Karpas-422 (cell line): ENCODE results near the gene VARS2. TPM values are rescaled to one million over a fixed set of nuclear protein-coding genes. Genes with fewer than 3 reads are reported as not detected.
"Not testable (repeated sequence)": the region's sequence is repeated elsewhere in the genome, so short reads cannot be mapped to it uniquely, and the experiment has no call there.

Experiments used
- DNase-seq: peaks from one replicate; pipeline ENCODE4 v3.0.0-alpha.2; 2015
- H2AFZ ChIP-seq: fragments of 200-600 bp; sonication (generic); 2 replicates; pipeline ENCODE4 v1.6.1; 2014; ENCODE audit warnings: antibody characterized with exemption, low read length, mixed read lengths
- H3K27ac ChIP-seq: fragments of 200-600 bp; sonication (generic); 2 replicates; pipeline ENCODE4 v1.5.1; 2014; ENCODE audit warnings: mild to moderate bottlenecking, low read length, moderate library complexity
- H3K27me3 ChIP-seq: fragments of 200-600 bp; sonication (generic); 2 replicates; pipeline ENCODE4 v1.6.1; 2014; ENCODE audit warnings: low read length, mixed read lengths
- H3K36me3 ChIP-seq: fragments of 200-600 bp; sonication (generic); 2 replicates; pipeline ENCODE4 v1.6.1; 2014; ENCODE audit warnings: low read length, mixed read lengths; ENCODE audit not compliant: insufficient read depth
- H3K4me1 ChIP-seq: fragments of 200-600 bp; sonication (generic); 2 replicates; pipeline ENCODE4 v1.6.1; 2014; ENCODE audit warnings: mild to moderate bottlenecking, low read length, mixed read lengths
- H3K4me2 ChIP-seq: fragments of 200-600 bp; sonication (generic); 2 replicates; pipeline ENCODE4 v1.6.1; 2014; ENCODE audit warnings: low read length, low read depth, mild to moderate bottlenecking; ENCODE audit not compliant: poor library complexity, severe bottlenecking
- H3K4me3 ChIP-seq: fragments of 200-600 bp; sonication (generic); 2 replicates; pipeline ENCODE4 v1.5.1; 2014; ENCODE audit warnings: mild to moderate bottlenecking, antibody characterized with exemption, low read length, mixed read lengths
- H3K79me2 ChIP-seq: fragments of 200-600 bp; sonication (generic); 2 replicates; pipeline ENCODE4 v1.6.1; 2014; ENCODE audit warnings: mild to moderate bottlenecking, low read length, mixed read lengths
- H3K9ac ChIP-seq: fragments of 200-600 bp; sonication (generic); 2 replicates; pipeline ENCODE4 v1.6.0; 2014; ENCODE audit warnings: low read length
- H3K9me2 ChIP-seq: fragments of 200-600 bp; sonication (generic), shearing (Covaris generic); replicated peaks from 2 replicates; pipeline ENCODE4 v1.6.0; 2014; ENCODE audit warnings: mild to moderate bottlenecking, low read length, moderate library complexity; ENCODE audit not compliant: insufficient read depth
- H3K9me3 ChIP-seq: fragments of 300-700, 200-600 bp; sonication (generic); 2 replicates; pipeline ENCODE4 v1.6.1; 2014; ENCODE audit warnings: low read length, mixed read lengths
- H4K20me1 ChIP-seq: fragments of 200-600 bp; sonication (generic); 2 replicates; pipeline ENCODE4 v1.6.1; 2014; ENCODE audit warnings: mild to moderate bottlenecking, antibody characterized with exemption, low read length, low read depth; ENCODE audit not compliant: insufficient read depth
- total RNA-seq: library from RNA; depleted of rRNA; stranded (reverse); fragments of >200 nt; shearing (Covaris generic); gene quantifications from 2 replicates; pipeline ENCODE4 v1.2.3, GENCODE V29; 2014; ENCODE audit warnings: low replicate concordance; rRNA removed

The VARS2 gene
- 42.3 and 50.2 TPM in 2 replicates for total RNA-seq

DNA sequence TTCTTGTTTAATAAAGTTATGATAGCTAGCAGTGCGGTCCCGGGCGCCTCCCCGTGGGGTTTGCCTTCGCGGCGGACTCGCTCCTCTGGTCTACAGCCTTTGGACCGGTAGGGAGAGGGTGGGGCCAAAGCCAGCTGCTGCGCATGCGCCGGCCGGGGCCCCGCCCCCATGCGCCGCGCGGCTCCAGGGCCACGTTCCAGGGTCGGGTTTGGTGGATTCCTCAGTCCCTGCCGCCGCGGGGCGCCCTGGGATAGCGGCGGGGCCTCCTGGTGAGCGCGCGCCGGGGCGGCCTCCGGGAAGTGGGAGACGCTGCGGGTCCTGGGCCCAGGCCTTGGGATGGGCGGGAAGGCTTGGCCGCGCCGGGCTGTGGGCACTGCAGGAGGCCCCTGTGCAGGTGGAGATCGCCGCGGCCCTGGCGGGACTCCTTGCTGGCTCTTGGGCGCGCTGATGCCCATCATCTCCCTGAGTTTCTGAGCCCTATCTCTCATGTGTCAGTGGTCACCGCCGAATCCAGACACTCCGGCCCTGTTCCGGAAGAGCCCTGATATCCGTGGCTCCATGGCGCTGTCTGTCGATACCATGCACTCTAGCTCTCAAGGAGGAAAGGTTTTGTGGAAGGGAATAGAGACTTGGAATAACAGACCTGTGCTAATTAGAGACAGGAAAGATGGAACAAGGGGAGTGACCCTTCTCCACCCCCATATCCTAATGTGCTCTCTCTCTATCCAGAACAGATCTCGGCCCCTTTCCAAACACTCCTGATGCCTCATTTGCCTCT is at the start of gene VARS2:
VARS2 (plus strand) TSS at position 163 of the 778 bp plus-strand sequence; CDS start at position 762, 599 bp downstream.
- H3K4me3 ChIP-seq, result peak within 1 kb of the TSS; percentile 81
- peak within 1 kb of the TSS; percentile 97 for H3K4me2 ChIP-seq
- peak; percentile 95 for DNase-seq
- no peaks in the 10 kb centered on the region for H3K9me2 ChIP-seq
- no peaks in the 10 kb centered on the region for H3K9me3 ChIP-seq
- peaks cover 25% of the 10 kb centered on the region for H3K4me1 ChIP-seq
- peak within 1 kb of the TSS; percentile 90 for H3K9ac ChIP-seq
- H2AFZ ChIP-seq, result peak within 1 kb of the TSS; percentile 96
- peak within 1 kb of the TSS; percentile 58 for H3K27ac ChIP-seq
- peaks cover 30% of the 10 kb centered on the region for H3K79me2 ChIP-seq
- peaks cover 12% of the 10 kb centered on the region; the same call in 1 of the 2 replicates for H3K36me3 ChIP-seq
- no peaks in the 10 kb centered on the region for H3K27me3 ChIP-seq
- H4K20me1 ChIP-seq, result no peaks in the 10 kb centered on the region

DNA sequence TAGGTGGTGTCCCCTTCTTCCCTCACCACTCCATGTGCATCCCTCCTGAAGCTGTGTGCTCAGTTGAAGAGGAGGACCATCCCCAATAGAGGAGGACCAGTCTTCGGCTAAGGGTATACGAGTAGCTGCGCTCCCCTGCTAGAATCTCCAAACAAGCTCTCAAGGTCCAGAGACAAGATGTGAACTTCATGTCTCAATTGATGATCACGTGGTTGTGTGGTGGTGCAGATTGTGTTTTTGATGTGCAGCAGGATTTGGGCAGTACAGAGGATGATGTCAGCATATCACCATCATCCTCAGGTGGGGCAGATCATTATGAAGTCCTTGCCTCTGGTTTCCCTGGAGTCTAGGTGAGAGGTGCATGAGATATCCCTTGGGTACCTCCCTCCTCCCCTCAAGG is 49.7 kb upstream of the VARS2 start:
- Histone ChIP-seq H3K36me3 (no peaks in the 10 kb centered on the region), H2AFZ (no peak overlapping the region), H3K9me3 (no peaks in the 10 kb centered on the region), H3K27me3 (no peaks in the 10 kb centered on the region), H3K4me1 (no peaks in the 10 kb centered on the region), H3K4me3 (no peak overlapping the region), H4K20me1 (no peaks in the 10 kb centered on the region), H3K4me2 (no peak overlapping the region), H3K27ac (no peak overlapping the region), H3K9me2 (no peaks in the 10 kb centered on the region), H3K79me2 (no peaks in the 10 kb centered on the region), H3K9ac (no peak overlapping the region)
- no peak for DNase-seq

DNA sequence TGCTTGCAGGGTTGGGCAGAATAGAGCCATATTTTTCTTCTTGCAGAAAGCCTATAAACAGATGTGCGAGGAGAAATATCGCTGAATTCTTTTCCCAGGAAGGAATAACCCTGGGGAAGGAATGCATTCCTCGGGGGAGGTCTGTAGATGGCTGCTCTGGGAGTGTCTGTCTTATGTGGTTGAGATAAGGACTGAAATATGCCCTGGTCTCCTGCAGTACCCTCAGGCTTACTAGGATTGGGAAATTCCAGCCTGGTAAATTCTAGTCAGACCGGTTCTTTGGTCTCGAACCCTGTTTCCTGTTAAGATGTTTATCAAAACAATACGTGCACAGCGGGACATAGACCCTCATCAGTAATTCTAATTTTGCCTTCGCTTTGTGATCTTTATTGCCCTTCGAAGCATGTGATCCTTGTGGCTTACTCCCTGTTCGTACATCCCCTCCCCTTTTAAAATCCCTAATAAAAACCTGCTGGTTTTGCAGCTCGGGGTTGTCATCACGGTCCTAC is 44.7 kb upstream of the VARS2 start:
- DNase-seq, H3K27ac ChIP-seq, H2AFZ ChIP-seq, H3K4me2 ChIP-seq, H4K20me1 ChIP-seq, H3K79me2 ChIP-seq, H3K9ac ChIP-seq, H3K27me3 ChIP-seq, H3K9me2 ChIP-seq, H3K4me3 ChIP-seq, H3K36me3 ChIP-seq, H3K4me1 ChIP-seq: not testable (repeated sequence)
- peaks cover 11% of the 10 kb centered on the region for H3K9me3 ChIP-seq

DNA sequence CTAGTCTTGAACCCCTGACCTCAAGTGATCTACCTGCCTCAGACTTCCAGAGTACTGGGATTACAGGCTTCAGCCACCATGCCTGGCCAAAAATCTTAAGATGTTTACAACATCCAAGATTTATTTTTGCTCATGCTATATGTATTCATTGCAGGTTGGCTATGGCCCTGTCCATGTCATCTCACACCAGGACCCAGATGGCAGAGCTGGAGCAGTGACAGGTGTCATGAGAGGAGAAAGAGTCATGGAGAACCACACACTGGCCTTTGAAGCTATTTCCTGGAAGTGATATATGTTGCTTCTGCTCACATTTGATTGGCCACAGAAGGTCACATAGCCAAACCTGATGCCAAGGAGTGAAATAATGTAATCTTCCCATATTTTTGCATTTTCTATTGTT is 43.5 kb upstream of the VARS2 start:
- Histone ChIP-seq H3K27me3 (no peaks in the 10 kb centered on the region; the same call in 1 of the 2 replicates), H3K79me2 (no peaks in the 10 kb centered on the region), H3K27ac (no peak overlapping the region), H3K4me1 (no peaks in the 10 kb centered on the region), H3K4me3 (no peak overlapping the region), H3K36me3 (no peaks in the 10 kb centered on the region), H2AFZ (no peak overlapping the region), H3K9ac (no peak overlapping the region), H3K9me3 (peaks cover 11% of the 10 kb centered on the region), H3K9me2 (no peaks in the 10 kb centered on the region), H4K20me1 (no peaks in the 10 kb centered on the region), H3K4me2 (no peak overlapping the region)
- no peak for DNase-seq

DNA sequence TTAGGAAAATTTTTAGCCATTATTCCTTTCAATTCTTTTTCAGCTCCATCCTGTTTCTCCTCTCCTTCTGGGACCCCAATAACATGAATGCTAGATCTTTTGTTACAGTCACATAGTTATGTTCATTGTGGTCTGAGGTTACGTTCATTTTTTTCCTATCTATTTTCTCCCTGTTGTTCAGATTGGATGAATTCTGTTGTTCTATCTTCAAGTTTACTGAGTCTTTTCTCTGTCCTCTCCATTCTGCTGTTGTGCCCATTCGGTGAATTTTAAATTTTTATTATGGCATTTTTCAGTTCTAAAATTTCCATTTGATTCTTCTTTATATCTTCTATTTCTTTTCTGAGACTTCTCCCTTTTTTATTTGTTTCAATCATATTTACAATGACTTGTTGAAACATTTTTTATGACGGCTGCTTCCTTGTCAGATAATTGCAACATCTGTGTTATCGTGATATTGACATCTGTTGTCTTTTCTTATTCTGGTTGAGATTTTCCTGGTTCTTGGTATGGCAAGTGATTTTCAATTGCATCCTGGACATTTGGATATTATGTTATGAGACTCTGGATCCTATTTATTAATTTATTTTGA is 42.4 kb upstream of the VARS2 start:
- 0 out of 2 replicates have a peak, but pooled peaks cover 3% of the 10 kb centered on the region for H3K4me1 ChIP-seq
- peaks cover 11% of the 10 kb centered on the region for H3K9me3 ChIP-seq
- no peak overlapping the region for H3K4me2 ChIP-seq
- no peaks in the 10 kb centered on the region for H3K36me3 ChIP-seq
- no peaks in the 10 kb centered on the region; the same call in 1 of the 2 replicates for H3K27me3 ChIP-seq
- H3K79me2 ChIP-seq, result no peaks in the 10 kb centered on the region
- H3K27ac ChIP-seq, result no peak overlapping the region
- H3K4me3 ChIP-seq, result no peak overlapping the region
- DNase-seq, result no peak
- no peaks in the 10 kb centered on the region for H4K20me1 ChIP-seq
- H2AFZ ChIP-seq, result no peak overlapping the region
- H3K9ac ChIP-seq, result no peak overlapping the region
- no peaks in the 10 kb centered on the region for H3K9me2 ChIP-seq

DNA sequence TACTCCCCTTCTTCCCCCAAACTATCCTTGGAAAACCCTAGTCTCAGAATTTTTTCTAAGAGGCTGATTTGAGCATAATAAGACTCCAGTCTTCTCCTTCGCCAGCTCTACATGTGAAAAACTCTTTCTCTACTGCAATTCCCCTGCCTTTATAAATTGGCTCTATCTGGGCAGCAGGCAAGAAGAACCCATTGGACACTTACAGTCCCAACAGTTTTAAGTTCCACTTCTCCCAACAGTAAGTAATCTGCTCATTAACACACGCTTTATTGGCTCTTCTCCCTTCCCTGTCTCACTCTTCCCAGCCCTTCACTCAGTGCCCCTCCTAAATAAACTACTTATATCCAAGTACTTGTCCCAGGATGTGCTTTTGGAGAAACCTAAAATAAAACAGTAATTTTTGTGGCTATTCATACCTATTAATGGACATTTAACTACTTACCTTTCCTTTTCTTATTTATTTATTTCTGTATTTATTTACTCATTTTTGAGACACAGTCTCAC is 40.8 kb upstream of the VARS2 start:
- H4K20me1 ChIP-seq, result no peaks in the 10 kb centered on the region
- no peaks in the 10 kb centered on the region; the same call in 1 of the 2 replicates for H3K27me3 ChIP-seq
- H2AFZ ChIP-seq, result no peak overlapping the region
- no peaks in the 10 kb centered on the region for H3K36me3 ChIP-seq
- no peak overlapping the region for H3K27ac ChIP-seq
- H3K4me2 ChIP-seq, result no peak overlapping the region
- no peak for DNase-seq
- no peak overlapping the region for H3K4me3 ChIP-seq
- peaks cover 8% of the 10 kb centered on the region for H3K4me1 ChIP-seq
- H3K79me2 ChIP-seq, result no peaks in the 10 kb centered on the region
- H3K9me2 ChIP-seq, result no peaks in the 10 kb centered on the region
- peaks cover 11% of the 10 kb centered on the region for H3K9me3 ChIP-seq
- H3K9ac ChIP-seq, result no peak overlapping the region

DNA sequence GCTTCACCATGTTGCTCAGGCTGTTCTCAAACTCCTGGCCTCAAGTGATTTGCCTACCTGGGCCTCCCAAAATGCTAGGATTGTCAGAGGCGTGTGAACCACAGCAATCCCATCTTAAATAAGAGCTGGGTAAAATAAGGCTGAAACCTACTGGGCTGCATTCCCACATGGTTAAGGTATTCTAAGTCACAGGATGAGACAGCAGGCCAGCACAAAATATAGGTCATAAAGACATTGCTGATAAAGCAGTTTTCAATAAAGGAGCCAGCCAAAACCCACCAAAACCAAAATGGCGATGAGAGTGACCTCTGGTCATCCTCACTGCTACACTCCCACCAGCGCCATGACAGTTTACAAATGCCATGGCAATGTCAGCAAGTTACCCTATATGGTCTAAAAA is 40.2 kb upstream of the VARS2 start:
- not testable (repeated sequence) for H3K36me3 ChIP-seq, H4K20me1 ChIP-seq, H3K27me3 ChIP-seq, H3K79me2 ChIP-seq, H3K9me2 ChIP-seq, H3K4me1 ChIP-seq, DNase-seq, H2AFZ ChIP-seq, H3K4me3 ChIP-seq, H3K4me2 ChIP-seq, H3K27ac ChIP-seq, H3K9ac ChIP-seq
- H3K9me3 ChIP-seq, result peaks cover 11% of the 10 kb centered on the region
